Subcutaneous abdominal adipose tissue (tissue), 5 donors: Measurements from ENCODE around the gene CCNI2.
"Not testable (repeated sequence)": the region's sequence is repeated elsewhere in the genome, so short reads cannot be mapped to it uniquely, and the experiment has no call there.

Source experiments
- H3K27ac ChIP-seq: one replicate; pipeline ENCODE4 v1.7.0; 2013; ENCODE audit warnings: low read depth, mild to moderate bottlenecking, inconsistent platforms, low read length, moderate library complexity
- H3K27me3 ChIP-seq, 5 donors: one replicate each; pipeline ENCODE4 v1.7.0; 2013; ENCODE audit warnings: low read length in 5 of 5, inconsistent platforms in 1 of 5; ENCODE audit not compliant: control insufficient read depth in 5 of 5, insufficient read depth in 4 of 5
- H3K36me3 ChIP-seq, 5 donors: one replicate each; pipeline ENCODE4 v1.7.0; 2013; ENCODE audit warnings: low read length in 5 of 5; ENCODE audit not compliant: control insufficient read depth in 5 of 5, insufficient read depth in 5 of 5
- H3K4me1 ChIP-seq, 5 donors: one replicate each; pipeline ENCODE4 v1.7.0; 2013; ENCODE audit warnings: low read length in 5 of 5, mild to moderate bottlenecking in 3 of 5, moderate library complexity in 1 of 5; ENCODE audit not compliant: control insufficient read depth in 5 of 5, insufficient read depth in 5 of 5
- H3K4me3 ChIP-seq, 5 donors: one replicate each; pipeline ENCODE4 v1.7.0; 2013; ENCODE audit warnings: low read length in 5 of 5, low read depth in 1 of 5
- H3K9ac ChIP-seq, 5 donors: one replicate each; pipeline ENCODE4 v1.7.0; 2013; ENCODE audit warnings: low read length in 5 of 5, mild to moderate bottlenecking in 4 of 5, moderate library complexity in 3 of 5
- H3K9me3 ChIP-seq, 5 donors: one replicate each; pipeline ENCODE4 v1.7.0; 2013; ENCODE audit warnings: low read length in 5 of 5; ENCODE audit not compliant: control insufficient read depth in 5 of 5
- donor health status: healthy.
- donor health status: healthy.
- donor health status: healthy.
- donor health status: healthy.
- donor health status: healthy.

Gene CCNI2

GRCh38 chr5:132790201-132790865 is 43.1 kb downstream of the CCNI2 start:
- no peak overlapping the region for H3K9ac ChIP-seq

GRCh38 chr5:132791026-132791425 is 43.8 kb downstream of the CCNI2 start:
- H3K27ac ChIP-seq = no peak overlapping the region
- no peaks in the 10 kb centered on the region for H3K4me1 ChIP-seq
- H3K9me3 ChIP-seq = no peaks in the 10 kb centered on the region
- H3K36me3 ChIP-seq = no peaks in the 10 kb centered on the region
- no peak overlapping the region for H3K9ac ChIP-seq
- peaks cover 0 to 8% (median 6%) of the 10 kb centered on the region in 5 donors for H3K27me3 ChIP-seq
- no peak overlapping the region for H3K4me3 ChIP-seq

More at GRCh38 chr5:132790201-132790865, 43.1 kb downstream of the CCNI2 start:
- Histone ChIP-seq H3K9me3 (no peaks in the 10 kb centered on the region), H3K4me1 (no peaks in the 10 kb centered on the region), H3K27ac (no peak overlapping the region), H3K4me3 (no peak overlapping the region), H3K36me3 (no peaks in the 10 kb centered on the region), H3K27me3 (peaks cover 0 to 8% (median 6%) of the 10 kb centered on the region in 5 donors)

DNA sequence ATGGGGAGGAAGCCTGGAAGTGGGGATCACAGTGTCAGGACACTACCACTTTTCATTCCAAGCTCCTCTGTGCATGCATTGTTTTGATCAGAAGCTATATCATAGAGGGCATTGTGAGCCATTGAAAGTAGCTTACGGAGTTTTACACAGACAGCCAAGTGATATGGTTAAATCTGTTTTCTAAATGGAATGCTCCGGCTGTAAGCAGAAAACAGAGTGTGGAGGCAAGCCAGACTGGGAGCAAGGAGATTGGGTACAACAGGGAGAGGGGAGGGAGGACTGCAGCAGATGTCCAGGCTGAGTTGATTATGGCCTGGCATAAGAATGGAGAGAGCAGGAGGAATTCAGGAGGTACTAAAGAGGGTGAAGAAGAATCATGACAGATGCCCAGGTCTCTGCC is 50.4 kb downstream of the CCNI2 start:
- H3K9ac ChIP-seq = no peak overlapping the region
- H3K27me3 ChIP-seq = peaks cover 0 to 9% (median under 1%) of the 10 kb centered on the region in 5 donors
- no peaks in the 10 kb centered on the region for H3K4me1 ChIP-seq
- no peak overlapping the region for H3K27ac ChIP-seq
- no peak overlapping the region for H3K4me3 ChIP-seq
- H3K9me3 ChIP-seq = no peaks in the 10 kb centered on the region
- no peaks in the 10 kb centered on the region for H3K36me3 ChIP-seq

DNA sequence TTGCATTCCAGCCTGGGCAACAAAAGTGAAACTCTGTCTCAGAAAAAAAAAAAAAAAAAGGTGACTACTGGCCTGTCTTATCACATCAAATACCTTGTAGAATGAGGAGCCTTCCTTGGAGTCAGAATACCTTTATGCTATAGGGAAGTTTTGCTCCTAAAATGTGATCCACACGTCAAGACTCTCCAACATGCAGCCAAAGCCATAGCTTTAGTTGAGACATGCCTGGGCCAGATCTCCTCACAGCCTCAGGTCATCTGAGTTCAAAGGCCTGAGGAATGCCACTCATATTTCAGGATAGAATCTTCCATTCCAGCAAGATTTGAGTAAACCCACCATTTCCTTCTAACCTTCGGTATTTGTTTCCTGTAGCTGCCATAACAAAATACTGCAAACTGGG is 52.2 kb downstream of the CCNI2 start:
- H3K4me1 ChIP-seq = no peaks in the 10 kb centered on the region
- H3K9me3 ChIP-seq = no peaks in the 10 kb centered on the region
- H3K36me3 ChIP-seq = no peaks in the 10 kb centered on the region
- H3K27ac ChIP-seq = no peak overlapping the region
- peaks cover 0 to 7% (median 0%) of the 10 kb centered on the region in 5 donors for H3K27me3 ChIP-seq
- H3K9ac ChIP-seq = no peak overlapping the region
- H3K4me3 ChIP-seq = no peak overlapping the region

DNA sequence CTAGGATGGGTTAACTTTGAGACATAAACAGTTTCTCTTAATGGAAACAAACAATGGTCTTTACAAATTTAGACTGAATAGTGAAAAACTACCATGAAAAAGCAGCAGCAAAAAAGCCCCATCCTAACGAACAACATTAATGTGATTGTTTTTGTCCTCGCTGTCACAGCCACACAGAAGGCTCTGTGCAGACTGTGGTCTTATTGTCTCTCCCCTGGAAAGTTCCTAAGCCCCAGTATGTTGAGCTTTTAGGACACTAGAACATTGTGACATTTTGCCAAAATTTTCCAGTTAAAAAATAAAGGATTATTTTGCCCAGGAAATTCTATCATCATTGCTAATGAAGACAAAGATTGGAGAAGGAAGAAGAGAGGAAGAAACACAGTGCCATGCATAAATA is 53.3 kb downstream of the CCNI2 start:
- no peaks in the 10 kb centered on the region for H3K36me3 ChIP-seq
- H3K27me3 ChIP-seq = peaks cover 0 to 7% (median 0%) of the 10 kb centered on the region in 5 donors
- H3K9ac ChIP-seq = no peak overlapping the region
- no peak overlapping the region for H3K4me3 ChIP-seq
- H3K27ac ChIP-seq = no peak overlapping the region
- H3K9me3 ChIP-seq = no peaks in the 10 kb centered on the region
- no peaks in the 10 kb centered on the region for H3K4me1 ChIP-seq

DNA sequence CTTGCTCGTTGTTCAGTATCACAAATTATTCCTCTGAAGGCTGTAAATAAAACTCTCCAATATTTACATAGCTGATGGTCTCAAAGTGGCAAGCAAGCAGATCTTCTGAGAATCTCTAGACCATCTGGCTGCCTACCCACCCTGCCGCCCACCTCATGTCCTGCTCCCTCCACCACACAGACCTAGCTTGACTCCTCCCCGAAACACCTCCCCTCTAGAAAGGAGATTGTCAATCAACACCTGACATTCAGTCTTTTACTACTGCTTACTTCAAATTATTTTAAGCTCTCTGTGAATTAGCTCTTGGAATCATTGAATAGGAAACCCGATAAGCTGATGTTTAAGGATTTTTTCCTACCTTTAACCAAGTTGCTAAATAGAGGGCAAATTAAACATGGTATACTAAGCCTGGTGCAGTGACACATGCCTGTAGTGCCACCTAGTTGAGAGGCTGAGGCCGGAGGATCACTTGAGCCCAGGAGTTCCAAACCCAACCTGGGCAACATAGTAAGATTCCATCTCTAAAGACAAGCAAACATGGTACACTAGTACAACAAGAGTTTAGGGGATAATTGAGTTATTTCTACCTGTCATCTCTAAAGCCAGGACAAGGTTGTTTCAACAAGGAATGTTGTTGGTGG is 54.9 kb downstream of the CCNI2 start:
- H3K4me3 ChIP-seq = no peak overlapping the region
- no peaks in the 10 kb centered on the region for H3K36me3 ChIP-seq
- H3K27me3 ChIP-seq = peaks cover 0 to 7% (median 0%) of the 10 kb centered on the region in 5 donors
- H3K9me3 ChIP-seq = no peaks in the 10 kb centered on the region
- H3K27ac ChIP-seq = no peak overlapping the region
- no peaks in the 10 kb centered on the region for H3K4me1 ChIP-seq
- no peak overlapping the region for H3K9ac ChIP-seq

DNA sequence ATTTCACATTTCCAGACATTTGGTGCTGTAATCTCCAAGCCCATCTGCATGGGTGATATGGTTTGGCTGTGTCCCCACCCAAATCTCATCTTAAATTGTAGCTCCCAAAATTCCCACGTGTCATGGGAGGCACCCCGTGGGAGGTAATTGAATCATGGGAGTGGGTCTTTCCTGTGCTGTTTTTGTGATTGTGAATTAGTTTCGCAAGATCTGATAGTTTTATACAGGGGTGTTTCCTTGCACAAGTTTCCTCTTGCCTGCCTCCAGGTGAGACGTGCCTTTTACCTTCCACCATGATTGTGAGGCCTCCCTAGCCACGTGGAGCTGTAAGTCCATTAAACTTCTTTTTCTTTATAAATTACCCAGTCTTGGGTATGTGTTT is 55.5 kb downstream of the CCNI2 start:
- not testable (repeated sequence) for H3K27me3 ChIP-seq, H3K27ac ChIP-seq

More for the DNA sequence above, 55.5 kb downstream of the CCNI2 start:
- not testable (repeated sequence) for H3K9ac ChIP-seq, H3K4me3 ChIP-seq, H3K4me1 ChIP-seq, H3K36me3 ChIP-seq, H3K9me3 ChIP-seq
